Measurements from ENCODE around the gene TMEM131. TPM values are rescaled to one million over a fixed set of nuclear protein-coding genes. Genes with fewer than 3 reads are reported as not detected.

The TMEM131 gene
- total RNA-seq, 1 experiment from 2014 or later, result 21.9 TPM

DNA sequence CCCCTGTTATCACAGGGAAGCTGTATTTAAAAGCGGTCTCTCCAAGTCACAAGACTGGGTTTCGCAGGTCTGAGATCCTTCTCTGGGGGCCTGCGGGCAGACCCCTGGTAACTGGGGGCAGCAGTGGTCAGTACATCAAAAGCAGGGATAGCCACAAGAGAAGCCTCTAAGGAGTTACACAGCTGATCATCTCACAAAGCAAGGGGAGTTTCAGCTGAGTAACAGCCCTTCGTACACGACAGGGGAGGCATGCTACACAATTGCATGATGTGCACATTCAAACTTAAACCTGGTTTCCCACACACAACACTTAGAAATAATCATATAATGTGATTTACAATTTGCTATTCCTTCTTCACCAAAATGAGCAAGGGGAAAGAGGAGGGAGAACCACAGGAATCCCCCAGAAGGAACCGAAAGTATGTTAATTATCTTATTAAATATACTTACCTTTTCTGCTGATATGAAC lies 87.5 kb downstream of the TMEM131 start:
- ChIA-PET POLR2A (no interaction called here), CTCF (interaction anchor here (1.2 kb wide), 1 partner anchor 101 kb away, joined by 3 read pairs; no protein-coding TSS in a partner anchor)
- H3K36me3 Mint-ChIP-seq, result no peaks in the 10 kb centered on the region
- peaks cover 3% of the 10 kb centered on the region; the same call in 1 of the 2 replicates for H3K4me1 Mint-ChIP-seq
- H3K9me3 Mint-ChIP-seq, result no peaks in the 10 kb centered on the region
- ATAC-seq (no peak), DNase-seq (ENCODE audit: low spot score) (no peak)
- TF ChIP-seq, protein P1, sequence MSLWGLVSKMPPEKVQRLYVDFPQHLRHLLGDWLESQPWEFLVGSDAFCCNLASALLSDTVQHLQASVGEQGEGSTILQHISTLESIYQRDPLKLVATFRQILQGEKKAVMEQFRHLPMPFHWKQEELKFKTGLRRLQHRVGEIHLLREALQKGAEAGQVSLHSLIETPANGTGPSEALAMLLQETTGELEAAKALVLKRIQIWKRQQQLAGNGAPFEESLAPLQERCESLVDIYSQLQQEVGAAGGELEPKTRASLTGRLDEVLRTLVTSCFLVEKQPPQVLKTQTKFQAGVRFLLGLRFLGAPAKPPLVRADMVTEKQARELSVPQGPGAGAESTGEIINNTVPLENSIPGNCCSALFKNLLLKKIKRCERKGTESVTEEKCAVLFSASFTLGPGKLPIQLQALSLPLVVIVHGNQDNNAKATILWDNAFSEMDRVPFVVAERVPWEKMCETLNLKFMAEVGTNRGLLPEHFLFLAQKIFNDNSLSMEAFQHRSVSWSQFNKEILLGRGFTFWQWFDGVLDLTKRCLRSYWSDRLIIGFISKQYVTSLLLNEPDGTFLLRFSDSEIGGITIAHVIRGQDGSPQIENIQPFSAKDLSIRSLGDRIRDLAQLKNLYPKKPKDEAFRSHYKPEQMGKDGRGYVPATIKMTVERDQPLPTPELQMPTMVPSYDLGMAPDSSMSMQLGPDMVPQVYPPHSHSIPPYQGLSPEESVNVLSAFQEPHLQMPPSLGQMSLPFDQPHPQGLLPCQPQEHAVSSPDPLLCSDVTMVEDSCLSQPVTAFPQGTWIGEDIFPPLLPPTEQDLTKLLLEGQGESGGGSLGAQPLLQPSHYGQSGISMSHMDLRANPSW (CRISPR knock-in tag; conservative IDR thresholded peaks at IDR 0.05; ENCODE audit: low read depth), result no peak
- TF ChIP-seq ATF2 (CRISPR knock-in tag; IDR thresholded peaks at IDR 0.05; ENCODE audit: borderline replicate concordance, low read depth), result no peak
- TF ChIP-seq ZNF317 (CRISPR knock-in tag; IDR thresholded peaks at IDR 0.05; ENCODE audit: borderline replicate concordance, low read depth), result no peak
- TF ChIP-seq ZNF138 (CRISPR knock-in tag; conservative IDR thresholded peaks at IDR 0.05), result no peak
- TF ChIP-seq IRF2 (CRISPR knock-in tag; IDR thresholded peaks at IDR 0.05; ENCODE audit: borderline replicate concordance, low read depth), result no peak
- no peak for TF ChIP-seq SOX15 (CRISPR knock-in tag; IDR thresholded peaks at IDR 0.05)
- TF ChIP-seq NR1H2 (CRISPR knock-in tag; IDR thresholded peaks at IDR 0.05), result no peak
- no peak for TF ChIP-seq FOXP4 (CRISPR knock-in tag; IDR thresholded peaks at IDR 0.05)
- no peak for TF ChIP-seq PRRX2 (CRISPR knock-in tag; IDR thresholded peaks at IDR 0.05)
- no peak for TF ChIP-seq CREM (CRISPR knock-in tag; IDR thresholded peaks at IDR 0.05)
- no peak for TF ChIP-seq E2F1 (CRISPR knock-in tag; IDR thresholded peaks at IDR 0.05)
- TF ChIP-seq SMAD3 (CRISPR knock-in tag; IDR thresholded peaks at IDR 0.05; ENCODE audit: borderline replicate concordance), result no peak
- no peak for TF ChIP-seq ZNF532 (CRISPR knock-in tag; IDR thresholded peaks at IDR 0.05; ENCODE audit: borderline replicate concordance)
- no peak for TF ChIP-seq HMGA2 (CRISPR knock-in tag; IDR thresholded peaks at IDR 0.05)
- no peak for TF ChIP-seq KAT7 (CRISPR knock-in tag; IDR thresholded peaks at IDR 0.05; ENCODE audit: borderline replicate concordance)
- TF ChIP-seq AR (CRISPR knock-in tag; IDR thresholded peaks at IDR 0.05), result no peak
- no peak for TF ChIP-seq NFE2L1 (CRISPR knock-in tag; IDR thresholded peaks at IDR 0.05)
- no peak for TF ChIP-seq TCF7 (CRISPR knock-in tag; IDR thresholded peaks at IDR 0.05; ENCODE audit: low read depth)
- no peak for TF ChIP-seq CDX4 (CRISPR knock-in tag; IDR thresholded peaks at IDR 0.05; ENCODE audit: borderline replicate concordance)
- no peak overlapping the region for H3K27ac Mint-ChIP-seq
- H3K4me3 Mint-ChIP-seq, result no peak overlapping the region
- H3K27me3 Mint-ChIP-seq (ENCODE audit: low read depth), result no peaks in the 10 kb centered on the region

All from WTC11 (cell line).